Activated CD4-positive, alpha-beta T cell treated with anti-CD3 and anti-CD28 coated beads, Interleukin-2, amount 50 U/mL, for 24 hours (primary cell): ENCODE measurements around the gene CRTC1.

Source experiments
- DNase-seq, 2 donors: peaks; one replicate each; pipeline ENCODE4 v3.0.0-alpha.2; 2020; ENCODE audit warnings: low read depth in 1 of 2, low spot score in 1 of 2

CRTC1 gene

GRCh38 chr19:18651733-18652132, 31.7 kb upstream of the CRTC1 start:
- no peak for DNase-seq

GRCh38 chr19:18653853-18654252, 29.6 kb upstream of the CRTC1 start:
- no peak for DNase-seq

- DNase-seq, result no peak
Measured at GRCh38 chr19:18654469-18654868, 29.0 kb upstream of the CRTC1 start.

GRCh38 chr19:18655173-18655844, 28.2 kb upstream of the CRTC1 start:
- DNase-seq, result no peak

- no peak for DNase-seq
Measured at GRCh38 chr19:18656337-18657086, 27.0 kb upstream of the CRTC1 start.

- DNase-seq, result no peak
Measured at GRCh38 chr19:18657590-18658365, 25.7 kb upstream of the CRTC1 start.

- no peak for DNase-seq
Measured at GRCh38 chr19:18658366-18658855, 25.1 kb upstream of the CRTC1 start.

- DNase-seq, result no peak
Measured at GRCh38 chr19:18659281-18660050, 24.0 kb upstream of the CRTC1 start.

- no peak for DNase-seq
Measured at GRCh38 chr19:18660051-18660910, 23.2 kb upstream of the CRTC1 start.

- DNase-seq, result no peak
Measured at GRCh38 chr19:18660939-18661670, 22.4 kb upstream of the CRTC1 start.

GRCh38 chr19:18662972-18663732, 20.3 kb upstream of the CRTC1 start:
- no peak for DNase-seq

- DNase-seq, result no peak
Measured at GRCh38 chr19:18663940-18664530, 19.4 kb upstream of the CRTC1 start.

GRCh38 chr19:18665771-18666202, 17.7 kb upstream of the CRTC1 start:
- no peak for DNase-seq

GRCh38 chr19:18666317-18666716, 17.2 kb upstream of the CRTC1 start:
- no peak for DNase-seq

- no peak for DNase-seq
Measured at GRCh38 chr19:18666784-18667183, 16.7 kb upstream of the CRTC1 start.

GRCh38 chr19:18667531-18668251, 15.8 kb upstream of the CRTC1 start:
- DNase-seq, result no peak

GRCh38 chr19:18668252-18668631, 15.2 kb upstream of the CRTC1 start:
- no peak for DNase-seq
